GM23338 (cell line): ENCODE measurements around the gene HJV.

ENCODE experiments used
- CREB1 ChIP-seq: fragments of 250-450 bp; sonication (Bioruptor Pico); IDR thresholded peaks from 2 replicates; pipeline ENCODE4 v1.5.0; 2020; ENCODE audit warnings: low read depth, mild to moderate bottlenecking, moderate library complexity
- CTCF ChIP-seq, 2 experiments: fragments of 200-600 bp in 1 of 2; sonication (generic) in 1 of 2; conservative IDR thresholded peaks; 2 replicates each; pipeline versions ENCODE4 v1.5.1 to v1.6.1; 2016 to 2017; ENCODE audit warnings: antibody characterized with exemption in 2 of 2, low read depth in 2 of 2, mild to moderate bottlenecking in 2 of 2, moderate library complexity in 1 of 2
- ETS1 ChIP-seq: IDR thresholded peaks from 2 replicates; pipeline ENCODE4 v1.6.1; 2016; ENCODE audit warnings: antibody characterized with exemption
- EZH2 ChIP-seq: fragments of 200-600 bp; sonication (generic); IDR thresholded peaks from one replicate; pipeline ENCODE4 v1.8.0; 2017; ENCODE audit warnings: antibody characterized with exemption, mild to moderate bottlenecking, low read depth; ENCODE audit not compliant: unreplicated experiment
- EZH2phosphoT487 ChIP-seq: fragments of 200-600 bp; sonication (generic); IDR thresholded peaks from one replicate; pipeline ENCODE4 v1.8.1; 2018; ENCODE audit warnings: antibody characterized with exemption; ENCODE audit not compliant: unreplicated experiment
- JUNB ChIP-seq: IDR thresholded peaks from one replicate; pipeline ENCODE4 v1.6.1; 2016; ENCODE audit warnings: antibody characterized with exemption; ENCODE audit not compliant: unreplicated experiment
- NANOG ChIP-seq: IDR thresholded peaks from 2 replicates; pipeline ENCODE4 v1.6.1; 2016; ENCODE audit warnings: antibody characterized with exemption, borderline replicate concordance
- POLR2AphosphoS5 ChIP-seq: IDR thresholded peaks from 2 replicates; pipeline ENCODE4 v1.6.1; 2016; ENCODE audit warnings: antibody characterized with exemption, low read depth
- REST ChIP-seq: IDR thresholded peaks from one replicate; pipeline ENCODE4 v1.6.1; 2018; ENCODE audit warnings: antibody characterized with exemption; ENCODE audit not compliant: unreplicated experiment
- STAT1 ChIP-seq: IDR thresholded peaks from one replicate; pipeline ENCODE4 v1.6.1; 2016; ENCODE audit warnings: antibody characterized with exemption; ENCODE audit not compliant: unreplicated experiment
- ZNF114 ChIP-seq: fragments of 250-450 bp; sonication (Bioruptor Pico); IDR thresholded peaks from 2 replicates; pipeline ENCODE4 v1.5.0; 2020; ENCODE audit warnings: mild to moderate bottlenecking, moderate library complexity
- ZNF331 ChIP-seq: fragments of 250-450 bp; sonication (Bioruptor Pico); IDR thresholded peaks from 2 replicates; pipeline ENCODE4 v1.5.0; 2020; ENCODE audit warnings: low read depth, mild to moderate bottlenecking, moderate library complexity

GRCh38 chr1:146021622-146022402 lies at the start of gene HJV:
- TF ChIP-seq REST: no peak
- TF ChIP-seq CREB1: no peak
- TF ChIP-seq CTCF (conservative IDR thresholded peaks at IDR 0.05; ENCODE audit: low read depth in 2 of 2): no peak
- no peak for TF ChIP-seq EZH2
- TF ChIP-seq EZH2phosphoT487: no peak
- TF ChIP-seq POLR2AphosphoS5: no peak
- no peak for TF ChIP-seq STAT1
- no peak for TF ChIP-seq NANOG
- TF ChIP-seq ZNF114 (CRISPR knock-in tag): no peak
- TF ChIP-seq ZNF331: no peak
- no peak for TF ChIP-seq ETS1
- TF ChIP-seq JUNB: no peak
